COR-L47 (cell line): ENCODE data around the gene AKAP6.
"Not testable (repeated sequence)": the region's sequence is repeated elsewhere in the genome, so short reads cannot be mapped to it uniquely, and the experiment has no call there.

Source experiments
- DNase-seq: peaks from one replicate; lab custom pipeline; 2025; lab: John Stamatoyannopoulos, UW

AKAP6 gene

DNA sequence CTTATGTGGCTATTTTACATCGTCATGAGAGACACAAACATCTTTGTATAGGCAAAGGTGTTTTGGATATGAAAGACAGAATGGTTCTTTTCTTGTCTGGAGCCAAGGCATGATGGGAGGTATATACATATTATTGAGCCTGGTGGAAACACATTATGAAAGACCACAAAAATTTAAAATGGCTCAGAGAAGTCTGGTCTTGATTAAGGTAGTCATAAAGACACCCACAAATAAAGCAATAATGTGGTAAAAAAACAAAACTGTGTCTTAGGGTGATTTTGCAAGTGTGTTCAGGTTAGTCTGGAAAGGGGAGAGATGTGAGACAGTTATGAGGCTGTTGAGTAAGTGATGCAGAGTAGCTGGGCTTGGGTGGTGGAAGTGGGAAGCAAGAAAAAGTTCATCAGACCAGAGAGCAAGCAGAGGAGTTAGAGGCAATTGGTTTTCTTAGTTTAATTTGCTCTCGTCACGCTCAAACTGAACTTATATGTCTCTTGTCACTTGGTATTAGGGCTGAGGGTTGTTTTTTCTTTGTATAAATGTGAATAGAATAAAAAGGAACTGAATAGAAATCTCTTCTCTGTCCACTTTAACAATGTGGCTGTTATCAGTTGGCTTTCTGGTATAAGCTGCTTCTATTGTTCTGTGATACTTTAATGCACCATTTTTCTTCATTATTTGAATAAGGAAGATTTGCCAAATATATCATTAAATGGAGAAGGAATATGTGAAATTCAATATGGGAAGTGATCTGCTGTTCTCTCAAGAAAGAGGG is 115.0 kb downstream of the AKAP6 start:
- DNase-seq, result no peak

GRCh38 chr14:32447371-32447770 is 118.3 kb downstream of the AKAP6 start:
- DNase-seq, result no peak

GRCh38 chr14:32449648-32450047 is 120.5 kb downstream of the AKAP6 start:
- DNase-seq, result no peak

GRCh38 chr14:32450919-32451675 is 122.0 kb downstream of the AKAP6 start:
- no peak for DNase-seq

GRCh38 chr14:32453857-32454810 is 125.0 kb downstream of the AKAP6 start:
- DNase-seq, result no peak

DNA sequence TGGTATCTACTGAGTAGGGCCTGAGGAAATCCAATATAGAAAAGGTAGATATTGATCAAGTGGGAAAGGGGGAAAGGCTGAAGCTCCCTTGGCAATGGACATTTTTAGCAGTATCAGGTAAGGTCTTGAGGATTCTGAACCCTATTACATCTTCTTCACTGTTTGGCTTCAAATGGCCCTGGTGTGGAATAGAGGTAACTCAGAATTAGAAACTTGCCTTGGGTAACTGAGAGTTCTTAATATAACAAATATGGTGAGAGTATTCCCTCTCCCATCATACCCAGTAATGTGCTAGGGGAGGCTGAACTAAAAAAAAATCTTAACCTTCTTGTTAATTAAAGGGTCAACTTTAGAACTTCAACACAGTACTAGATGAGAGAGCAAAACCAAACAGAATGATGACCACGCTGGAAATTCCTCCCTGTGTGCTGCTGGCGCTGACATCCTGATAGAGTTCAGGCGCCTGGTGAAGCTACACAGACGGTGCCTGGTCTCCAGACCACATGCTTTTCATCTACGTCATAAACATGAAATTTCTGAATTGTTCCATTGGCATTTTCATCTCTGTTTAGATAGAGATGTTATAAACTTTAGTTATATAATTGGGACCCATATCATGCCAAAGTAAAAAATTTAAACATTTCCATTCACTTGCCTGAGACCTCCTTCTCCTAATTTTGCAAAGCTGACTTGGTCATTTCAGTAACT is 128.3 kb downstream of the AKAP6 start:
- no peak for DNase-seq

- no peak for DNase-seq
These were observed 129.6 kb downstream of the AKAP6 start for GRCh38 chr14:32458720-32459119.

DNA sequence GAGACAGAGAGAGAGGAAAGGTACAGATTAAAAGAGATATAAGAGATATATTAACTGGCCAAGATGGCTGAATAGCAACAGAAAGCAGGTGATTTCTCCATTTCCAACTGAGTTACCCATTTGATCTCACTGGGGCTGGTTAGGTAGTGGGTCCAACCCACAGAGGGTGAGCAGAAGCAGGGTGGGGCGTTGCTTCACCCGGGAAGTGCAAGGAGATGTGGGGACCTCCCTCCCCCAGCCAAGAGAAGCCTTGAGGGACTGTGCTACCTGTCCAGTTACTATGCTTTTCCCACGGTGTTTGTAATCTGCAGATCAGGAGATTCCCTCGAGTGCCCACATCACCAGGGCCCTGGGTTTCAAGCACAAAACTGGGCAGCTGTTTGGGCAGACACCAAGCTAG is 131.2 kb downstream of the AKAP6 start:
- DNase-seq, result no peak

DNA sequence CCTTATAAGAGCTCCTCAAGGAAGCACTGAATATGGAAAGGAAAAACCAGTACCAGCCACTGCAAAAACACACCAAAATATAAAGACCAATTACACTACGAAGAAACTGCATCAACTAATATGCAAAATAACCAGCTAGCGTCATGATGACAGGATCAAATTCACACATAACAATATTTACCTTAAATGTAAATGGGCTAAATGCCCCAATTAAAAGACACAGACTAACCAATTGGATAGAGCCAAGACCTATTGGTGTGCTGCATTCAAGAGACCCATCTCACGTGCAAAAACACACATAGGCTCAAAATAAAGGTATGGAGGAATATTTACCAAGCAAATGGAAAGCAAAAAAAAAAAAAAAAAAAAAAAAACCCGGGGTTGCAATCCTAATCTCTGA is 133.5 kb downstream of the AKAP6 start:
- not testable (repeated sequence) for DNase-seq

DNA sequence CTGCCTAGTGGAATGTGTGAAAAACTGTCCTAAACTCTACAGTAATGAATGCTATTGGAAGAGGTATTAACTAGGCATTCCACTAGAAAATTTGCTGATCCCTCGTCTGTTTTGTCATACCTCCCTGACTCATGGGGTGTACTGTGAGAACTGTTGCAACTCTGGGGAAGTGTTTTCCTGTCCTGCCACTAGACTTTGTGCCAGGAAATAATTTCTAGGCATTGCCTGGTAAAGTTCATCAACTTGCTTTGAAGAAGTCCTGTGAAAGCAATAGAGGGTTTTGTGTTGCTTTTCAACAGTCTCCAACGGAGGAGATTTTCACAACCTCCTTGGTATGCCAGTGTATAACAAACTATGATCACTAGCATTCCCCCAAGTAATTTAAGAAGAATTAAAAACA is 139.9 kb downstream of the AKAP6 start:
- DNase-seq, result no peak

DNA sequence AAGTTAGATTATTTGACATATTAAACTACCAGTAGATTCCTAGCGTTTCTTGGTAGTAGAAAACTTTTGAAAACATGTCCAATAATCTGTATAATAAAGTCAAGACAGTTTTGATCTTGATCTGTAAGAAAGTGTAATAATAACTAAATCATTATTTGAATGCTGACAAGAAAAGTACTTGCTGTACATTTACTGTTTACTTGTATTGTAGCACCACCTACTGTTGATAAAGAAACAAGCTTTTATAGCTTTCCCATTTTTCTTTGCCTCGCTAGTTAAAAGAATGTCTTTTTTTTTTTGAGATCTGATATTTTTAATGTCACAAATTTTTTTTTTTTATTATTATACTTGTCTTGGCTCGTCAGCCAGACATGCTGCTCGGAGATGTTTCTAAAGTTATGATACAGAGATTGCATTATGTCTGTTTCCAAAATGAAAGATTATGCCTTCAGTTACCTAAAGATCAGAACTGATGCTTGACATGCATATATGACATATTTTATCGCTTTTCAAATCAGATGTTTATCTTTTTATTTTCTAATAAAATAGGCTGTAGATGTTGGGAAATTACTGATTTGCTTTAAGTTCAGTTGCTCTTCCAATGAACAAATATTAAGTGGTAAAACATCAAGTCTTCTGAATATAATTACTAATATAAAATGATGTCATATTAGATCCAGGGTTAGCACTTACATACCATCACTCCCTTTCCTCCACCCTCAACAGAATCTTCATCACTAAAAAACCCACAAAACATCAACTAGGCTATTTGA is 140.5 kb downstream of the AKAP6 start:
- DNase-seq, result peak; percentile 13

DNA sequence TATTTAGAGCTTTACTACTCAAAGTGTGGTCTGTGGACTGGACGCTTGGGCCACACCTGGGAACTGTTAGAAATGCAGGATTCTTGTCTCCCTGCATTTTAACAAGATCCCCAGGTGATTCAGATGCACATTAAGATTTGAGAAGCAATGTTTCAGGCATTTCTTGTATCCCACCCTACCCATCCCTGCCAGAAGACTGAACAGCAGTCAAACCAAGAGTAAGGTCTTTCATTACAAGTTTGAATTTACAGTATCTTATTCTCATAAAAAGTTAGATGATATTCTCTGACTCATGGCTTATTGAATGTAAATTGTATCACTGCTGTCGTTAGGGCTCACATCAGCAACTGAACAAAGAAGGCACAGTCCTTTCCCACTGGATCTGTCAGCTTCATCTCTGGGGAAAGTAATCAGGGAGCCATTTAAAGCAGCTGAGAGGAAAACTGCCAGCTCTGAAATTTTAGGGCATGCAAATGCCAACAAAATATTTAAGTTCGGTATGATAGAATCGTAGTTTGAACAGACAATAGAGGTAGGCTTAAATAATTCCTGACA is 141.1 kb downstream of the AKAP6 start:
- no peak for DNase-seq

- no peak for DNase-seq
These were observed 142.1 kb downstream of the AKAP6 start for GRCh38 chr14:32471181-32471580.

DNA sequence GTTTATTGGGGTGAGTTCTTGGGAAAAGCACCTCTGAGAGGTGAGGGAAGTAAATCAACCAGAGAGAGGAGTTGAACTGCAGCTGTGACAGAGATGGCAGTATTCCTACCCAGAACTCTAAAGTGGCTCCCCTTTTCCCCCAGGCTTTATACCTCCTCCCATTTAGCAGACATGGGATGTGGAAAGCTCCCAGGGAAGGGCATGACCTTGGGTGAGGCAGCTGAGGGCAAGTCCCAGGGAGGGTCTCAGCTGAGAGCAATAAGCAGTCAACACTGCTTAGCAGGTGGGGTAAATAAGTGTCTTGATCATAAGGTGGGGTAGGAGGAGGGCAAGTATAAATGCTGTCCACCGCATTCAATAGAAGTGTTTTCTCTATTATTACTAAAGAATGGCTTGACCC is 143.0 kb downstream of the AKAP6 start:
- DNase-seq, result no peak

DNA sequence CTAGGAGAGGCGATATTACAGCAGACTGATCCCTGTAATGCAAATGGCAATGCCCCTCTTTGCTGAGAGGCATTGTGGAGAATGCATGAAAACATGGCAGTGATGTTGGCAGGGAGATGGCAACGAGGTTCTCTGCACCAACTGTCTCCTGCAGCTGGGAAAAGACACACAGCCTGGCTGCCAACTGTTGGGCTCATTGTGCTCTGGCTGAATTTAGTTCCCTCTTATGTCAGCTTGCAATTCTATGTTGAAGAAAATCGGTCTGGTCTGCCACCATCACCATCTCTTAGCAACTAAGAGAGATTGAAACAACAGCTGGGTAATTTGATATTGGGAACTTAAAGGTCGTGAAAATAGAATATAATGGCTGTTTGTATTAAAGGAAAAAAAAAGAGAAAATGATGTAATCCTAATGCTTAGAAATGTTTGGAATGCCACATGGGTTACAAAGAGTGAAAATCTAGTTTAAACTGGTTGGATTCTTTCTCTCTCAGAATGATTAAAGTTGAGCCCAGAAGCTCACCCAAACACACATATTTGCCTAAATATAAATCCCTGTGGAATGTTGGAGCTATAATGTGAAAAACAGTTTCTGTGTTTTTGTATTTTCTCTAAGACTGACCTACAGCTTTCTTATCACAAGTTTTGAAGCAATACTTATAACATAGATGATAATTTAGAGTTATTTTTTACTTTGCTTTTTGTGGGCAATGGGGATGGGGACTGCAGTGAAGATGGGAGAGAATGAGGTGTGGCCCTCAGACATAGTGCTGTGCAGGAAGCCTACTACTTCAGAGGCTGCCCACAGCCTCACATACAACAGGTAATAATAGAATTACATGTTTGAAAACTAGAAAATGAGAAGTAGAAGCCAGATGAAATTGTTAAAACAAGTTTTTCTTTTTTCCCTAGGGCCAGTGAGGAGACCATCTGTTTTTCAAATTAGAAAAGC is 143.7 kb downstream of the AKAP6 start:
- DNase-seq, result peak; percentile 1

DNA sequence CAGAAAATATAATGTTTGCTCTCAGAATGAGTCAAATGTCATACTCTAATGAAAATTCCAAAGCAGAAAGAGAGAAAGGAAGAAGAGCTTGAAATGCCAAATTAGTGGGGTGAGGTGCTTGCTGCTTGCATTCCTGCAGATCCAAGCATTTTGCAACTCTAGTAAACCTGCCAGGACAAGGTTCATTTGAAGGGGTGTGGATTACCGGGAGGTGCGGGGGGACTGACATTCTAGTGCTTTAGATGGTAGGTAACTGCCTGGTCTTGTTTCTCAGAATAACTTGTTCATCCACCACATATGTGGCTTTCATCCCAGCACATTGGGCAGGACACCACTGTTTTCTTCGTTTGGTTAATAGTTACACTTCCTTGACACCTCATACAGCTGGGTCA is 144.4 kb downstream of the AKAP6 start:
- no peak for DNase-seq

DNA sequence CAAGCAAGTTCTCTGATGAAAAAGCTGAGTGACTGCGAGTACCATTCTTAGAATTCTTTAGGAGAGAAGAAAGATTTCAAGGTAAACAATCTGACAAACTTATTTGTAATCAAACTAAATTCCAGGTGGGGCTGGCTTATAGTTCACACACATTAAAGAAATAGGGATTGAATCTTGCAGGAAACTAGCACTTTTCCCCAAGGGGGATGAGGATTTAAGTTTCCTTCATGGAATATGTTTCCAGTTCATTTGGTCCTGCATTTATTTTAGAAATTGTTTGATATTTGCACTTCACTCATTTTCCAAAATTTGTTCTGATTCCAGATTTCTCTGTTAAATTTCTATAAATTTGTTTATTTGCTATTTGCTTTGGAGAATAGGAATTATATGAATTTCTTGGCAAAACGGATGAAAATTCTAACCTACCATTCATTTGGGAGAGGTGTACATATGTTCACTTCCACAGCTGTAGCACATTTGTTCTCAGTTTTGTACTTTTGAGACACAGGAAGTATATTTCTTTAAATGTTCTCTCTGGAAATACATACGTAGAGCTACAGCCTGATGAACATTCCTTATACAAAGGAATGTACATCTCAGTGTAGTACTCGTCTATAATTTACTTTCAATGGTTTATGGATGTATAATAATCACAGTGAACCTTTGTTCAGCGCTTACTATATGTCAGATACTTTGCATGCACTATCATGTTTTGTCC is 145.5 kb downstream of the AKAP6 start:
- no peak for DNase-seq

DNA sequence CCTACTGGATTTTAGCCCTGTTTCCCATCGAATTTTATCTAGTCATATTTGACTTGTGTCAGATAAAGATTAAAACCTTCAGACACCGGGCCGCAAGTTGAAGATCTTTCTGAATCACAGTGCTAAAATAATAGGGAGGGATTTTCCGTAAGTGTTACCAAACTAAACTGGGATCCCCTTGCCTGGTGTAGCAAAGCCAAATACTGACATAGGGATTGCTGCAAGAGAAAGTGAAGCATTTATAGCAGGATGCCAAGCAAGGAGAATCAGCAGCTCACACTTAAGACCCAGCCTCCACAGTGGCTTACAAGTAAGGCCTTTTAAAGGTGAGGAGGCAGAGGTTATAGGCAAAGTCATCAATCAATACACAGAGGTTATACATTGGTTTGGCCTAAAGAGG is 147.4 kb downstream of the AKAP6 start:
- DNase-seq, result no peak

- DNase-seq, result no peak
These were observed 148.3 kb downstream of the AKAP6 start for GRCh38 chr14:32477396-32477795.
